HG02870 (cell line): ENCODE results near the gene DNM3.
A peak's percentile ranks its signal among the peaks of the same experiment; 100 is the strongest.
"Not testable (repeated sequence)": the region's sequence is repeated elsewhere in the genome, so short reads cannot be mapped to it uniquely, and the experiment has no call there.

Experiments
- ATAC-seq: cut with Tn5 transposase; IDR thresholded peaks from one replicate; pipeline ENCODE4 v1.9.1; 2021; ENCODE audit warnings: mild to moderate bottlenecking, moderate library complexity; ENCODE audit not compliant: unreplicated experiment

Gene DNM3

DNA sequence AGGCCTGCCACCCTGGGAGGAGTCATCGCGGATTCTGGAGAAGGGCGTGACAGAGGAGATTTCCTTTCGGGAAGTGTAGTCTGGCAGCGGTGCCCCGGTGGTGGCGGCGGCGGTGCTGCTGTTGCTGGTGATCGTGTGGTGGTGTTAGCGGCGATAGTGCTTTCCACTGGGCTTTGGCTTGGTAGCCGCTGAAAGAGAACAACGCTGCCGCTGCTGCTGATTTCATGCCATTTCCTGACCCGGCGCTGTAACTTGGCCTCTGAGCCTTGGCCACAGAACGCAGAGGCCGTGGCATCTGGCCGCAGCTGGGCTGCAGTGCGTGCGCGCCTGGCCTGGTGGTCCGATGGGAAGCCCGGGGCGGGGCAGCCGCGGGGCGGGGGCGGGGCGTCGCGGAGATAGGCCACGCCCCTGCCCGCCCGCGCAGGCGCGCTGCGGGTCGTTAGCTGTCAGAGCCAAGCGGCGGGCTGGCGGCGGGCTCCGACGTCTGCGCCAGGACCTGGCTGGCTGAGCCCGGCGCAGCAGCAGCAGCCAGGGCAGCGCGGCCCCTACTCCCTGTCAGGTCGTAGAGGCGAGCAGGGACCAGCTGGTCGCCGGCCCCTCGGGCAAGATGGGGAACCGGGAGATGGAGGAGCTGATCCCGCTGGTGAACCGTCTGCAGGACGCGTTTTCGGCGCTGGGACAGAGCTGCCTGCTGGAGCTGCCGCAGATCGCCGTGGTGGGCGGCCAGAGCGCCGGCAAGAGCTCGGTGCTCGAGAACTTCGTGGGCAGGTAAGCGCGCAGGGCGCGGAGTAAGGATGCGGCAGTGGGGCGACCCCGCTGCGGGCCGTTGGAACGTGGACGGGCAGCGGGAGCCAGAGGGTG is at the start of gene DNM3:
TSS of gene DNM3 (plus strand) at position 449 of the 861 bp plus-strand sequence. CDS start at position 608, 159 bp downstream.
- ATAC-seq, result peak; percentile 82

DNA sequence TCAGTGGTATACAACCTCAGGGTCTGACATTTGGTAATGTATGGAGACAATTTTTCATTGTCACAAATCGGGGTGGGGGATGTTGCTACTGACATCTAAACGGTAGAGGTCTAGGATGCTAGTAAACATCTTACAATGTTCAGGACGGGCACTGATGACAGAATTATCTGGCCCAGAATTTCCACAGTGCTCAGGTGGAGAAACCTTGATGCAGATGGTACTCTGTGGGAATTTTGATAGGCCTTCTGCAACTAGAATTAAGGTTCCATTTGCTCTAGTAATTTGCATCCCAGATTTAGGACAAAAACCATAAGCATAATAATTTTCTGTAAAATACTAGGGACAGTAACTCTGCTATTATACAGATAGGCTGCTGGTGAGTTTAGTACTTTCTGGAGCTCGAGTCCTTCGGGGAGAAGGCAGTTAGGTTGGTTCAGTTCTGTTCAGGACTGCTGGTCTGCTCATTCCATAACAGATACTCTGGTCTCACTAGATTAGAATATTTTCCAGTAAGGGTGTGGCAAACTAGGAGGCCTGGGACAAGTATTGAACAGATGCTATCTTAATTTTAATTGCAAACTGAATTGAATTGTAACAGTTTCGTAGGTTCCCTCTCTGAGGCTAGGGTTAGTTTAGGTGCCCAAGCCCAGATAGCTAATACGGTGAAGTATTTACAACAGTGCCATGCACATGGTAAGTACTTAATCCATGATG is 48.5 kb upstream of the DNM3 start:
- no peak for ATAC-seq

DNA sequence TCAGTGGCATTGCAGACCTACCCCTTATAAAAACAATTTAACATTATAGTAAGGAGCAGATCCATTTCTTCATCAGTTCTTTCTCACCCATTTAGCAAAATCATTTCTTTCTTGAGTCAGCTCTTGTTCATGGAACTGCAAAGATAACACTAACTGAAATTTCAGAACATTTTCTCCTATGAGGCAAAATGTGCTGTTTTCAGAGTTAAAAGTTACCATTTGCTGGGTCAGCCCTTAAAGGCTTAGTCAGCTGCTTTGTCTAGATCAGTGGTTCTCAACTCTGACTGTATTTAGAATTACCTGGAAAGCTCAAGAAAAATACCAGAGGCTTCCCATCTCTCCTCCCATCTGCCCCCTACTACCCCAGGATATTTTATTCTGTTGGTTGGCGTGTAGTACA is 47.7 kb upstream of the DNM3 start:
- ATAC-seq, result no peak

DNA sequence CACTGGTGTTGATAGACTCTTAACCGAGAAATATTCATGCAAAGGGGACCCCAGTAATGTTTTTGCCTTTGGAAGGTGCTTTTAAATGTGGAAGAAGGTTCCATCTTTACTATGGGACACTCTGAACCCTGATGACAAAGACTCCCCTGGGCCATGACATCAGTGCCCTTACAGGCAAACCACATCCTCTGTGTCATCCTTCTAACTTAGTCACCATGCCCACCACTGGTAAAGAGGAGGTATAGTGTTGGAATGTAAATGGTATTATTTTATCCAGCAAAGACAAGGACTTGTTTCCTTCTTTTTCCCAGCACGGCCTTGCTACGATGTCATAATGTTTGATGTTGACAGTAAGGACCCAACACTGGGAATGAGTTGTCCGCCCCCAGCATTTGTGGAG is 47.2 kb upstream of the DNM3 start:
- no peak for ATAC-seq

DNA sequence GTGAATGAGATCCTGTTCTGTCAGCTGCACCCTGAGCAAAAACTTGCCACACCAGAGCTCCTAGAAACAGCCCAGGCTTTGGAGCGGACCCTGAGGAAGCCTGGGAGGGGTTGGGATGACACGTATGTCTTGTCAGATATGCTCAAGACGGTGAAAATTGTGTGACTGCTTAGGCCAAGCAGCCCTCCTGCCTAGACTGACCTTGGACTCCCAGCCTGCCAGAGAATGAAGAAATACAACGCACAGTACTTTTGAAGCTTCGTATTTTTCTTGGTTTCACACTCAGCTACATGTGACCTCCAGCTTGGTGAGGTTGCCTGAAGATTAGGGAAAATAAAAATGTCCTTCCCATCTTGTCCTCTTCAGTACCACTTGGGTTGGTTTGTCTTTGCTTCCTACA is 44.7 kb upstream of the DNM3 start:
- ATAC-seq, result no peak

DNA sequence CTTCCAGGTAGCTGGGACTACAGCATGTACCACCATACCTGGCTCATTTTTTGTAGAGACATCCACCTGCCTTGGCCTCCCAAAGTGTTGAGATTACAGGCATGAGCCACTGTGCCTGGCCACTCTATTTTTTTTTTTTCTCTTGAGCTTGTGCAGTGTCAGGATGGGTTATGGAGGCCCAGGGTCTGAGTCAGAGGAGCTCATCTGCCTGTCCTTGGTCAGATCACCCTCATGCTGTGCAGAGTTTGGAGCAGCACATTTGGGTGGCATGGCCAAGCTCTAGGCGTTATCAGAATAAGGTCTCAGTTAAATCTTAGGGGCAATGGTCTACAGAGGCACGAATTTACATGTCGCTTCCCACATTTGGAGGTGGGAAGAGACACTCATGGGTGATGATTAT is 43.0 kb upstream of the DNM3 start:
- ATAC-seq, result no peak

DNA sequence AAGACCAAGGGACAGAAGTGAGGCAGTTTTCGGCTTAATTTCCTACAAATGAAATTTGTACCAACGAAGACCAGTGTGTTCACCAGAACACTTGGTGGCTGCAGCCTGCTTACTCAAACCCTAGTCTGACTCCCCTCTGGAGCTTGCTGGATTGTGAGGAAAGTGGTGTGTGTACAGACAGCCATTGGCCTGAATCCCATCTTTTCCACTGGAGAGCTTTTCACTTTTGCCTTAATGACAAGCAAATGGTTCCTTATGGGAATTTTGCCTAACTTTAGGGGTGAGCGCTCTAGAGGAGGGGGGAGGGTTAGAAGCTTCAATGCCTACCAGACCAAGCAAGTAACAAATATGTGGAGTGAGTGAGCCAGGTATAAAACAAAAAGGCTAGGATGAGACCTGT is 42.5 kb upstream of the DNM3 start:
- ATAC-seq, result no peak

DNA sequence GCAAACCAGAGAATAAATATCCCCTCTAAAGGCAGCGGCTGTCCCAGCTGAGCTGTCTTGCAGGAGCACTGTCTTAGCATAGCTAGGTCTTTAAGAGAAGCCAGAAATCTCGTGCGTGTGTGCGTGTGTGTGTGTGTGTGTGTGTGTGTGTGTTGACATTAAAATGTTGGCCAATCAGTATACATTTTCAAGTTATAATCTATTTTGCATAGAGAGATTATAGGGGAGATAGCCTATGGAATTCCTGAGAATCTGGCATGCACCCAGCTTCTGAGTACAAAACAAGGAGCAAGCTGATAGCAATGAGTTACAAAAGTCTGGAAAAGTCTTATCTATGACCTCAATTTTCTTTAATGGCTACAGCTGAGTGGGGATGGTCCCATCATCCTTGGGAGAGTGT is 42.1 kb upstream of the DNM3 start:
- ATAC-seq, result no peak

DNA sequence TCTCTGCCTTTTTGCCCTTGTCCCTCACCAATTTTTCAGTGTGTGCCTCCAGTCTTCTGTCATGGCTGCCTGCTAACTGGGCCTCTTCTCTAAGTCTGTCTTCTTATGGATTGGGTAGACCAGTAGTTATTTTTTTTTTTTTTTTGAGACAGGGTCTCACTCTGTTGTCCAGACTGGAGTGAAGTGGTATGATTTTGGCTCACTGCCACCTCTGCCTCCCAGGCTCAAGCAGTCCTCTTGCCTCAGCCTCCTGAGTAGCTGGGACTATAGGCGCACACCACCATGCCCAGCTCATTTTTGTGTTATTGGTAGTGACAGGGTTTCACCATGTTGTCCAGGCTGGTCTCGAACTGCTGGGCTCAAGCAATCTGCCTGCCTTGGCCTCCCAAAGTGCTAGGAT is 41.6 kb upstream of the DNM3 start:
- ATAC-seq, result not testable (repeated sequence)

DNA sequence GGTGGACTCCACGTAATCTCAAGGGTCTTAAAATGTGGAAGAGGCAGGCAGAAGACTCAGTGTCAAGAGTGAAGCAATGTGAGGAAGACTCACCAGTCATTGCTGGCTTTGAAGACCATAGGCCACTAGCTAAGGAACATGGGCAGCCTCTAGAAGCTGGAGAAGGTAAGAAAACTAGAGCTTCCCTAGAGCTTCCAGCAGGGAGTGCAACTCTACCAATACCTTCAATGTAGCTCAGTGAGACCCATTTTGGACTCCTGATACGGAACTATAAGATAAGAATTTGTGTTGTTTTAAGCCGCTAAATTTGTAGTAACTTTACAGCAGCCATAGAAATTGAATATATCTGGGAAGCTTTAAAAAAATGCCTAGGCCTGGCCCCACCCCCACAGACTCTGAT is 41.0 kb upstream of the DNM3 start:
- ATAC-seq, result no peak

DNA sequence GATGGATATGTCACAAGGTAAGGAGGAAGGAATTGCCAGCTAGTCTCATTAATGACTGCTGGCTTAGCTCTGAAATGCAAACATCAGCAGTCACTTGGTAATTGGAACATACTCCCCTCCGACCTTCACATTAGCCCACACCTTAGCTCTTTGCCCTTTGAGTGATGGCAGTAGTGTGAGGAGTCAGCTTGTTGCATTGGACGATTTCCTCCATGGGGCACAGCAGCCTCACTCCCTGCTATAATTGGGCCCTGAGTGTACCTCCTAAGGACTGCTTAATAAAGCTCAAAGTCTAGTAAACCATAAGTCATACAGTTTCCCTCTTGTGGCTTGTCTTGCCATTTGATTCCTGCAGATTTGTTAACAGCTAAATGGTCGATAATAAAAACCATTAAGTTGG is 40.4 kb upstream of the DNM3 start:
- no peak for ATAC-seq

DNA sequence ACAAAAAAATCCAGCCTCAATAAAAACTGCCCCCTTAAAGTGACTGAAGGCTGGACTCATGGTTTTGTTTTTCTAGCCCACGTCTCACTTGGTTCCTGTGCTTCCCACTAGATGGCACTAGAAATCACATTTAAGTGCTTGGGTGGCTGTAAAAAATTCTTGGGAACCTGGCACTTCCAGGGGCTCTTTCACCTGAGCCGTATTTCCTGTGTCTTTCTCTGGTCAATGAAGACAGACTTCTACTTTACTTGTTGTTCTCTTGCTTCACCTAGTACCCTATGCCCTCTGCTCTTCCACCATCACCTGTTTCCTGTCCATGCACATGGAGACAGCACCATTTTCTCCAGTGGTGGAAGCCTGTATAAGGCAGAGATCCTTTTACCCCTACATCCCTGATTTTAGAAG is 39.8 kb upstream of the DNM3 start:
- no peak for ATAC-seq

DNA sequence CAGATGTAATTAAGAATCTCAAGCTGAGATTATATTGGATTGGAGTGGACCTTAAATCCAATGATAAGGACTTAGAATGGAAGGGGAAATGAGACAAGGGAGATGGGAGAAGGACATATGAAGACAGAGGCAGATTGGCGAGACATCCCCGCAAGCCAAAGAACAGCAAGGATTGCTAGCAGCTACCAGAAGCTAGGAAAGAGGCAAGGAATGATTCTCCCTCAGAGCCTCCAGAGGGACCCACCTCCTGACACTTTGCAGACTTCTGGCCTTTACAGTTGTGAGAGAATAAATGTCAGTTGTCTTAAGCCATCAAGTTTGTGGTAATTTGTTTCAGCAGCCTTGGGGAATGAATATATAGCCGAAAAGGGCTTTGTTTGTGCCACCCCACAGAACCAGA is 39.1 kb upstream of the DNM3 start:
- no peak for ATAC-seq

DNA sequence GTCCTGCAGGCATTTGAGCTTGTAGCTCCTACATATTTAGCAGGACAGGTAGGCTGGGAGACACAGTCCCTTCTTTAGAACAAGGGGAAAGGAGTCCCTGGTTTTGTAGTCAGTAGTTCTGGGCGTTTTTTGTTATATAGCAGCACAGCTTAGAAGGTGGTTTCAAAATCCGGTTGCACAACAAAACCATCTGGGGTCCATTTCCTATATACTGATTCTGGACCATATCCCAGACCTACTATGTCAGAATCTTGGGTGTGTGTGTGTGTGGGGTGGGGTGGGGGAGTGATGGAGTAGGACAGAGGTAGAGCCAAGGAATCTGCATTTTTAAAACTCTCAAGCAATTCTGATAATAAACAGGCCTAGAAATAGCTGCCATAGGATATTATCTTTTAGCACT is 38.3 kb upstream of the DNM3 start:
- ATAC-seq, result no peak

DNA sequence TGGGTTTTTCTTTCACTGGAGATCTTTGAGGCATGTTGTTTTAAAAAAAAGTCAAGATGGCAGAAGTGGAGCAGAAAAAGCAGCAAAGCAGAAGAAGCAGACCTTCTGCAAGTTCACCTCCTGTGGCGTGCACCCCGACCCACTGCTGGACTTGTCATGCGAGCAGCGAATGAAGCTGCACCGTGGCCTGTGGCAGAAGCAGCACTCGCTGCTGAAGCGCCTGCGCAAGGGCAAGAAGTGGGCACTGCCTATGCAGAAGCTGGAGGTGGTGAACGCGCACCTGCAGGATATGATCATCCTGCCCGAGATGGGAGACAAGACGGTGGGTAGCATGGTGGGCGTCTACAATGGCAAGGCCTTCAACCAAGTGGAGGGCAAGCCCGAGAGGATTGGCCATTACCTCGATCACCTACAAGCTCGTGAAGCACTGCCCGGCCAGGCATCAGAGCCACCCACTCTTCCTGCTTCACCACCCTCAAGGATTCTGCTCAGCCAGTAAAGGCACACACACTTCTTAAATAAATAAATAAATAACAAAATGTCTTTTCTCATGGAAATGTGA is 37.8 kb upstream of the DNM3 start:
- ATAC-seq, result no peak

DNA sequence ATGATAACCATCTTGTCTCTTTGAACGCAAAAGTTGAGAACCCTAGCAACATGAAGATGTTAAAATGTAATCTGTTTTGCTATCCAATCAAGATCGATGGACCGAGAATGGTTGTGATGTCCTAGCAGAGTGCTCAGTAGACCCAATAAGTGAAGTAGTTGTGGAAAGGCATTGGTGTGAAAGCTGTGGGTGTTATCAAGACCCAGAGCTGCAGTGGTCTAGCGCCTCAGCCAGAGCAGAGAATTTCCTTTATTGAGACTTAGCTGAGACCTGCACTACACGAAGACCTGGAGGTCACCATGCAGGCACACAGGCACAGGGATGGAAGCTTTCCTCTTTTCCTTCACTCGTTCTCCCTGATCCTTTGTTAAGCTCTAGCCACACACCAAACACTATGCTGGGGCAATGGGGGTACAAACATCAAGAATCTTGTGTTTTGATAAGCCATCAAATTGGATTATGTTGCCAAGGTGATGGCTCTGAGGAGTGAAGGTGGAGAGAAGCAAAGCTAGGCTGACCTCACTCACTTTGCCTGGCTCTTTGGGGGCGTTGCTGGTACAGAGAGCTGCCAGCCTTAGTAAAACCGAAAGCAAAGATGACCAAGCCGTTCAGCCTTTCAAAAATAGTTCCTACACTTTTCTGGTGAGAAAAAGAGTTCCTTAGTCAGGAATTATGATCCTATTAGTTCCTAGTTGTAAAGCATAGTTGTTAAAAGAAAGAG is 35.7 kb upstream of the DNM3 start:
- peak; percentile 56 for ATAC-seq

DNA sequence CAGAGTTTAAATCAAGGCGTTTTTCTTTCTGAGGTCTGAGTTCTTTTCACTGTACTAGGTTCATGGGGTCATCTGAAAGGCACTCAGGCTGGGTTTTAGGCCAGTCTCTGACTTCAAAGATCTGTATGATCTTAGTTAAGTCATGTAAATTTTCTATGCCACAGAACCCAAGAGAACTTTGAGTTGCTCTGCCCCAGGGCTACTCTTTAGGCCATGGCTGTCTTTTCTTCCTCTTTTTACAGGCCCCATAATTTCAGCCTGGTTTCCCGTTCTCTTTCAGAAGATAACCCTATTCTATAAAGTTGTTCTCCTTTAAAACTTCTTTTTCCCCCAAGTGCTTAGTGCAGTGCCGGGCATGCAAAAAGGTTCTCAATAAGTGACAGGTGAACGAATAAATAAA is 33.7 kb upstream of the DNM3 start:
- ATAC-seq, result peak; percentile 82

DNA sequence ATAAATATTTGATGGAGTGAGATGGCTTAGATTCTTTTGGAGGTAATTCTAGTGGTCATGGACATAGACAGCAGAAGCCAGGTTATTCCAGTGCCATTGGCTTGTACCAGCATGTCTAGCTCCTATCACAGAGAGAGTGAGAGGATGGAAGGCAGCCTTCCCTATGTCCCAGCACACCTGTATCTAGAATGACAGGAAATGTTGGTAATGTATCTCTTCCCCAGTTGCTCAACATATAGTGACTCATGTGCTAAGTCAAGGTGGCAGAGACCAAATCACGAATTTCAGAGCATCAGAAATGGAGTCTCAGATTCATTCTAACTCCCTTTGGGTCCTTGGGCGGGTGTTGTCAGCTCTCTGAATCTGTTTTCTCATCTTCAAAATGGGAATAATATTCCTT is 31.5 kb upstream of the DNM3 start:
- no peak for ATAC-seq

DNA sequence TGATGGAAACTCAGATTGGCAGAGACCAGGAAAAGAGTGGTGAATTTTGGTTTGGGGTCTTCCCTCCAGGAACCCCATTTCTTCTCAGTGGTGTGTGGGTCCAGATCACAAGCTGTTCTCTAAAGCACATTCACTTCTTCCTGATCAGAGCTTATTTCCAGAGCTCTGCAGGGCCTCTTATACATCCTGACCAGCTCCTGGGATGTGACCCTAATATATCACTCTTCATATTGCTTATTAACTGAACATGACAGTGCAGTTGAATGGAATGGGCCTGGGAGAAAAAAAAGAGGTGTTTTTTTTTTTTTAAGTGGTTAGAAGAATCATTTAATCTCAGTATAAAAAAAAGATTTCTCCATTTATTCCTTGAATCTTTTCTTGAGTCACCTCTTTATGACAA is 29.6 kb upstream of the DNM3 start:
- no peak for ATAC-seq

DNA sequence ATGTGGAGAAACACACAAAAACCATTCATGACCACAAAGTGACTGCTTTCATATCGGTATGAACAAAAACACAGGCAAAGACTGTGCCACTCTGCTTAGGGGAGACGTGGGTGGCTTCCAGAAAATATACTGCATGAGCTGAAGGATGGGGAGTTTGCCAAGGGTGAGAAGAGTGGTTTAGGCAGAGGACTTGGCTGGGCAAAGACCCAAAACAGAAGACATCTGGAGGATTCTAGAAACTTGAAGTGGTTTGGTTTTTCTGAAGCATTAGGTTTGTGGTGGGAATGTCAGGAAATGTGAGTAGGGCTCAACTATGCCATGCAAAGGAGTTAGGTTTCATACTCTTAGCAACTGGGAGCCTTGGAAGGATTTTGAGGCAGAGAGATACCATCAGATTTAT is 26.6 kb upstream of the DNM3 start:
- ATAC-seq, result no peak

DNA sequence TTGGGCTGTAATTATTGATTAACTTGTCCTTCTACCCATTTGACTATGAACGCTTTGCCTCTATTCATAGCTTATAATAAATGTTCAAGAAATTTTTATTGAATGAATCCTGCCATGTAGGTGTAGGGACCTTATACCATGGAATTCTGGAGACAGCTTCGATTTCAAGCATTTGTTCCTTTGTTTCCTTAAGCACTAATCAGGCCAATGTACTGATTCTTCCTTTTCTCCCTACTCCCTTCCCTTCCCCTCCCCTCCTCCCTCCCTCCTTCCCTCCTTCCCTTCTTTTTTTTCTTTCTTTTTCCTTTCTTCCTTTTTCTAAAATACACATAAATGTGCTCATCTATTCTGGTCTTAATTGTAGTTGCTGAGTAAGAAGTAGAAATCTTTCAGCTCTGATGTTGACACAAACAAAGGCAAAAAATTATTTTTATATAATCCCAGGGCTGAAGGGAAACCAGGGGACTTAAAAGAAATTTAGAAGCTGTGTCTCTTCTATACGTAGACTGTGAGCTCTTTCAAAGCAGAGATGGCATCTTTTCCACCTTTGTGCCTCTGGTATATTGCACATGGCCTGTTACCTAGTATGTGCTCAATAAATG is 24.9 kb upstream of the DNM3 start:
- no peak for ATAC-seq
